ENCODE results near the gene TDG.
"Not testable (repeated sequence)": the region's sequence is repeated elsewhere in the genome, so short reads cannot be mapped to it uniquely, and the experiment has no call there.

Gene TDG

GRCh38 chr12:104036143-104036542, 70.5 kb downstream of the TDG start:
- not testable (repeated sequence) for H3K36me3 ChIP-seq (ENCODE audit: control insufficient read depth in 1 of 2, insufficient read depth in 2 of 2, low read depth in 1 of 2, low read length in 2 of 2); H3K23ac ChIP-seq (ENCODE audit: low read length in 2 of 2); H3K4ac ChIP-seq (ENCODE audit: low read depth in 1 of 2, low read length in 2 of 2); H2BK15ac ChIP-seq (ENCODE audit: low read depth, poor library complexity, severe bottlenecking); H3K14ac ChIP-seq (ENCODE audit: low read length in 2 of 2); H2AFZ ChIP-seq (ENCODE audit: low read depth, low read length); H2BK120ac ChIP-seq (ENCODE audit: low read depth, low read length); H3K9ac ChIP-seq (ENCODE audit: low read length); H4K8ac ChIP-seq (ENCODE audit: low read length); H2BK12ac ChIP-seq (ENCODE audit: low read length in 2 of 2); H3K27me3 ChIP-seq (ENCODE audit: control insufficient read depth in 1 of 2, insufficient read depth in 1 of 2, low read length in 2 of 2); H3K4me3 ChIP-seq (ENCODE audit: insufficient read depth in 1 of 2, low read depth in 1 of 2, low read length in 2 of 2); H3K4me2 ChIP-seq (ENCODE audit: low read length, poor library complexity, severe bottlenecking); H2AK5ac ChIP-seq (ENCODE audit: low read length, severe bottlenecking); H3K4me1 ChIP-seq (ENCODE audit: control insufficient read depth, insufficient read depth, low read depth, low read length); H3K9me3 ChIP-seq (ENCODE audit: control insufficient read depth, low read length); H2BK5ac ChIP-seq (ENCODE audit: low read depth, low read length, poor library complexity, severe bottlenecking); DNase-seq; H3K27ac ChIP-seq (ENCODE audit: low read length, poor library complexity, severe bottlenecking); H4K91ac ChIP-seq (ENCODE audit: low read length); H3K79me1 ChIP-seq (replicated peaks; ENCODE audit: low read length, poor library complexity, severe bottlenecking); H3K18ac ChIP-seq (ENCODE audit: low read depth in 1 of 2, low read length in 2 of 2)
- 100% methylated on average over 2 of the region's 2 CpGs for WGBS
